ENCODE measurements around the gene NUCB1.
"Not testable (repeated sequence)": the region's sequence is repeated elsewhere in the genome, so short reads cannot be mapped to it uniquely, and the experiment has no call there.

The NUCB1 gene

DNA sequence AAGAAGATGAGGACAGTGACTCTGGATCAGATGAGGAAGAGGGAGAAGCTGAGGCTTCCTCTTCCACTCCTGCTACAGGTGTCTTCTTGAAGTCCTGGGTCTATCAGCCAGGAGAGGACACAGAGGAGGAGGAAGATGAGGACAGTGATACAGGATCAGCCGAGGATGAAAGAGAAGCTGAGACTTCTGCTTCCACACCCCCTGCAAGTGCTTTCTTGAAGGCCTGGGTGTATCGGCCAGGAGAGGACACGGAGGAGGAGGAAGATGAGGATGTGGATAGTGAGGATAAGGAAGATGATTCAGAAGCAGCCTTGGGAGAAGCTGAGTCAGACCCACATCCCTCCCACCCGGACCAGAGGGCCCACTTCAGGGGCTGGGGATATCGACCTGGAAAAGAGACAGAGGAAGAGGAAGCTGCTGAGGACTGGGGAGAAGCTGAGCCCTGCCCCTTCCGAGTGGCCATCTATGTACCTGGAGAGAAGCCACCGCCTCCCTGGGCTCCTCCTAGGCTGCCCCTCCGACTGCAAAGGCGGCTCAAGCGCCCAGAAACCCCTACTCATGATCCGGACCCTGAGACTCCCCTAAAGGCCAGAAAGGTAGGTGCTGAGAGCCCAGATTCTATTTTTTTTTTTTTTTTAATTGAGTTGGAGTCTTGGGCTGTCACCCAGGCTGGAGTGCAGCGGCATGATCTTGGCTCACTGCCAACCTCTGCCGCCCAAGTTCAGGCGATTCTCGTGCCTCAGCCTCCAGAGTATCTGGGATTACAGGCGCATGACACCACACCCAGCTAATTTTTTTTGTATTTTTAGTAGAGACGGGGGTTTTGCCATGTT is 25.6 kb upstream of the NUCB1 start:
- peak in 1 of 2 donors; percentile 44 for DNase-seq

DNA sequence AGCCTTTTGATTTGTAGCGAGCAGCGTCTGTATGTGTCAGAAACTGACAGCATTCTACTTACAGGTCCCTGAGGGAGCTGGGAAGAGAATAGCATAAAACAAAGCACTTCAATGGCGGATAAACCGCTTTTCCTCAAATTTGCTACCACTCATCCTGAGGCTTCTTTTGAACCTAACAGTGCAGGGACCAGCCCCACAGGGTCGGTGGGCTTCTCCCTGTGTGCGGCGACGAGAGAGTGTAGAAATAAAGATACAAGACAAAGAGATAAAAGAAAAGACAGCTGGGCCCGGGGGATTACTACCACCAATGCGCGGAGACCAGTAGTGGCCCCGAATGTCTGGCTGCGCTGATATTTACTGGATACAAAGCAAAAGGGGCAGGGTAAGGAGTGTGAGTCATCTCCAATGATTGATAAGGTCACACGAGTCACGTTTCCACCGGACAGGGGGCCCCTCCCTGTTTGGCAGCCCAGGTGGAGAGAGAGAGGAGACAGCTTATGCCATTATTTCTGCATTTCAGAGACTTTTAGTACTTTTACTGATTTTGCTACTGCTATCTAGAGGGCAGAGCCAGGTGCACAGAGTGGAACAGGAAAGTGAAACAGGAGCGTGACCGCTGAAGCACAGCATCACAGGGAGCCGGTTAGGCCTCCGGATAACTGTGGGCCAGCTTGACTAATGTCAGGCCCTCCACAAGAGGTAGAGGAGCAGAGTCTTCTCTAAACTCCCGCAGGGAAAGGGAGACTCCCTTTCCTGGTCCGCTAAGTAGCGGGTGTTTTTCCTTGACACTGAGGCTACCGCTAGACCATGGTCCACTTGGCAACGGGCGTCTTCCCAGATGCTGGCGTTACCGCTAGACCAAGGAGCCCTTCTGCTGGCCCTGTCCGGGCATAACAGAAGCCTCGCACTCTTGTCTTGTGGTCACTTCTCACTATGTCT is 23.8 kb upstream of the NUCB1 start:
- peak; percentile 47 to 52 for DNase-seq

DNA sequence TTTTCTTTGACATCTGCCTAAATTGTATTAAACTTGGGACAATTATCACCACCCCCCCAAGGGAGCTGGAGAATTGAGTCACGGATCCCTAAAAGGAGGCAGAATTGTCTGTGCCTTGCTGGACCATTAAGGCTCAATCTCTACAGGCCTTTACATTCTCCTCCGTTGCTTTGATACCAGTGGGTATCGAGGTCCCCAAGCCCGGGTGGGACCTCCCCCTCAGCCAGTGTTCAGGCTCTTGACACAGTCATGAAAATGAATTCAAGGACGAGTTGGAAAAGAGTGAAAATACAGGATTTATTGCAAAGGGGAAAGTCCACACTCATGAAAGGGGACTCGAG is 22.3 kb upstream of the NUCB1 start:
- DNase-seq: peak in 1 of 2 donors; percentile 42

DNA sequence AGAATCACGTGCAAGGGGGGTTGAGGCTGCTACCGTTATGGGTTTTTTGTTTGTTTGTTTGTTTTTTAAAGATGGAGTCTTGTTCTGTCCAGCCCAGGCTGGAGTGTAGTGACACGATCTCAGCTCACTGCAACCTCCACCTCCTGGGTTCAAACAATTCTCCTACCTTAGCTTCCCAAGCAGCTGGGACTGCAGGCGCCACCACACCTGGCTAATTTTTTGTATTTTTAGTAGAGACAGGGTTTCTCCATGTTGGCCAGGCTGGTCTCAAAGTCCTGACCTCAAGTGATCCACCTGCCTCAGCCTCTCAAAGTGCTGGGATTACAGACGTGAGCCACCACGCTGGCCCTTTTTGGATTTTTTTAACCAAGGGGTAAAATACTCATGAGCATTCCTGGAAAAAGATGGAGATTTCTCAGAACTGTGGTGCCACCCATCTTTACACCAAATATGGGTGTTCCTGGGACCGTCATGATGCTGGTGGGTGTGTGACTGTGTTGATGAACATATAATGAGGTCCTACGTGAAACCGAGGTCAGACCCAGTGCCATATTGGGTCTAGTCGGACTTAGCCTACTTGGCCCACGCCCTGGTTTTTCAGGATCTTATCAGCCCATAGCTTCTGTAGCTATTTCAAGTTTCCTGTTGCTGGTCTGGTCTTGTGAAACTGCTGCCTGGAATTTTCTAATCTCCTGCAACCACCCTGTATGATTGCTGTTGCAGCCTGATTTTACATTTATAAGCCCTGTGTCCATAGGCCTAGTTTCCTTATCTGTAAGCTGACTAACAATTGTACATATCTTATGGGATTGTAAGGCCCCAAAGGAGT is 21.7 kb upstream of the NUCB1 start:
- DNase-seq: peak; percentile 55 to 68

DNA sequence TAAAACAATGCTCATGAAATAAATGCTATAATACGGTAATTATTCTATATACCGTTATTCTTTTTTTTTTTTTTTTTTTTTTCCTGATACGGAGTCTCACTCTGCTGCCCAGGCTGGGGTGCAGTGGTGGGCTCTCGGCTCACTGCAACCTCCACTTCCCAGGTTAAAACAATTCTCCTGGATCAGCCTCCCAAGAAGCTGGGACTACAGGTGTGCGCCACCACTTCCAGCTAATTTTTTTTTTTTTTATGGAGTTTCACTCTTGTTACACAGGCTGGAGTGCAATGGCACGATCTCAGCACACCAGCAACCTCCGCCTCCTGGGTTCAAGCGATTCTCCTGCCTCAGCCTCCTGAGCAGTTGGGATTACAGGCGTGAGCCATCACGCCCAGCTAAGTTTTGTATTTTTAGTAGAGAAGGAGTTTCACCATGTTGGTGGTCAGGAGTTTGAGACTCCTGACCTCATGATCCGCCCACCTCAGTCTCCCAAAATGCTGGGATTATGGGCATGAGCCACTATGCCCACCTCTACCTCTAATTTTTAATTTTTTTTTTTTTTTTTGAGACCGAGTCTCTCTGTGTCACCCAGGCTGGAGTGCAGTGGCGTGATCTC is 21.0 kb upstream of the NUCB1 start:
- no peak for DNase-seq

DNA sequence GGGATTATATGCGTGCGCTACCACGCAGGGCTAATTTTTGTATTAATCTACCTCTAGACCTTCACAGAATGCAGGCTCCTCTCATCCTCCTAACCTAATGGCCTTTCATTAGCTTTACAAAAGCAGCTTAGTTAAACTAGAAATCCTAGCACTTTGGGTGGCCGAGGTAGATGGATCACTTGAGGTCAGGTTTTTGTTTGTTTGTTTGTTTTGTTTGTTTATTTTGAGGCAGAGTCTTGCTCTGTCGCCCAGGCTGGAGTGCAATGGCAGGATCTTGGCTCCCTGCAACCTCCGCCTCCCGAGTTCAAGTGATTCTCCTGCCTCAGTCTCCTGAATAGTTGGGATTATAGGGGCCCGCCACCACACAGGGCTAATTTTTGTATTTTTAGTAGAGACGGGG is 20.4 kb upstream of the NUCB1 start:
- DNase-seq: not testable (repeated sequence)

DNA sequence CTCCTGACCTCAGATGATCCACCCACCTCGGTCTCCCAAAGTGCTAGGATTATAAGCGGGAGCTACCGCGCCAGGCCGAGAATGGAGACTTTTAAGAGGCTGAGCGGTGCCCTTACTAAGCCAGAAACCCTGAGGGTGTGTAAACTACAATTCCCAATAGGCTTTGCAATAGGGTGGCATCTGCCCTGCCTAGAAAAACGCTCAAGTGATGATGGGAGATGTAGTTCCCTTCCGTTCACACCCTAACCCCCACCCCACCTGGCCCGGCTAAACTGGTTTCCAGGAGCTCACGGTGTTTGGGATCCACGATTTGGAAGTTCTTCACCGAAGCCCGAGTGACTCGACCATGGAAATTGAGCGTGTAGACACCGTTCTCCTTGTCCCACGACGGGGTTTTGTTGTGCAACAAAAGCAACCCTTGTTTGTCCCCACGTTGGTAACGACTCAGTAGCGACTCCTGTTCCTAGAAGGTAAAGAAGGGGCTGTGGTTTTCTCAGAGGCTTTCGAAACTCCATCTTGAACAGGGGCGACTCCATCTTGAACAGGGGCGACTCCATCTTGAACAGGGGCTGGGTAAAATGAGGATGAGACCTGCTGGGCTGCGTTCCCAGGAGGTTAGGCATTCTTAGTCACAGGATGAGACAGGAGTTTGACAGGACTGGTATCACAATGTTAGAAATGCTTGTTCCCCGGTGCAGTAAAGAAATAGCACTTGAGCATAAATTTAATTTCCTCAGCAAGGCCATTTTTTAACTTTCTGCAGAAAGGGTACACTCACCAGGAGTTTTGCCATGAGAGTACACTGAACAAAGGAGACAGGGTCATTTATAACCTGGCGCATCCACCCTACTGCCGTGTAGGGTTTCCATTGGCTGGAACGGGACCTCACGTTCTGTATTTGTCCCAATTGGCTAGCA is 18.1 kb upstream of the NUCB1 start:
- DNase-seq: peak; percentile 35 to 60

DNA sequence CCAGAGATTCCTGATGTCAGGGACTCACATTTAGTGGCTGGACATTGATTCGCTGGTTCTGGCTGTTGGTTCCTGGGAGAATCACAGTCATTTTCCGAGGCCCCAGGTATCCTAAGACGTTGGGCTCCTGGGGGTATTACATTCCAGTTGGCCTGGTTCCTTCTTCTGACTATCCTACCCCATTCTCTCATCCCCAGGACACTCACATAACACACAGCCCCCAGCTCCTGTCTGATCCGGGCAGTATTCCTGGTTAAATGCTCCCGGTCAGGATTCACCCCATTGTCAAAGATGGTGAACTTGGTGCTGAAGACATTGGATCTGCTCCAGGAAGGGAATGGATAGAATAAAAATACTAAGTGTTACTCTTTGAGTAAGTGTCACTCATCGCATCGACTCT is 16.4 kb upstream of the NUCB1 start:
- no peak for DNase-seq

DNA sequence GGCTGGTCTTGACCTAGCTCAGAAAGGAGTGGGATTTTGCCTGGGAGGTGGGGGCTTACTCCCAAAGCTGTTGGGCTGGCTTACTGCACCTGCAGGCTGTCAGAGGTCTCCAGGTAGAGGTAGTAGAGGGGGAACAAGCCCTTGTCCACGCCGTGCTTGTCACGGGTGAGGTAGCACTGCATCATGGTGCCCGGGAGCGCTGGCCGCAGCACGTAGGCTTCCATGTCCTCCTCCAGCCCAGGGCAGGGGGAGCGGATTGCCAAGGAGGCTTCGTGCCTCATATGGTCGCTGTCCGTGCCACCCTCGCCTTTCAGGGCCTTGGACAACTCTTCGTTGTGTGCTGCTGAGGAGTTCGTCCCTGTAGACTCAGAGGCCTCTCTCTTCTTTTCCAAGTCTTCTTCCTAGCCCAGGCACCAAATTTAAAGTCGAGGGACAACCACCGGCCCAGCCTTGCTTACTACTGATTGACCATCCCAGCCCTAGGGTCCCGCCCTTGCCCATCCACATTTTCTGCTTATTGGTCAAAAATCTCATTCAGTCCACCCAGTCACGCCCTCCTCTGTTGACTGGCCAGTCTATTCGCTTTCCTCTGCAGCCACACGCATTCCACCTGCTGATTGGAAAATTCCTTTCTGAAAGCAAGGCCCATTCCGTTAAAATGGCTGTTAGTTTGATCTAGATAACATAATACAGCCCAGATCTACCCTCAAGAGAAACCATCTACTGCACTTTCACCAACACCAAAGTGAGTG is 12.1 kb upstream of the NUCB1 start:
- no peak for DNase-seq

DNA sequence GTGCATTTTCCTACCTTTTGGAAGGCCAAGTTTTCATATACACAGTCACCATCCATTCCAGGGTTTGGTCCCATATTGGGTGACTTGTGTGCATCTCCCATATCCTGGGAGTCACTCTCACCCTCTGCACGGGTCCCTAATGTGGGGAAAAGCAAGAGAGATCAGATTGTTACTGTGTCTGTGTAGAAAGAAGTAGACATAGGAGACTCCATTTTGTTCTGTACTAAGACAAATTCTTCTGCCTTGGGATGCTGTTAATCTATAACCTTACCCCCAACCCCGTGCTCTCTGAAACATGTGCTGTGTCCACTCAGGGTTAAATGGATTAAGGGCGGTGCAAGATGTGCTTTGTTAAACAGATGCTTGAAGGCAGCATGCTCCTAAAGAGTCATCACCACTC is 10.6 kb upstream of the NUCB1 start:
- DNase-seq: not testable (repeated sequence)

DNA sequence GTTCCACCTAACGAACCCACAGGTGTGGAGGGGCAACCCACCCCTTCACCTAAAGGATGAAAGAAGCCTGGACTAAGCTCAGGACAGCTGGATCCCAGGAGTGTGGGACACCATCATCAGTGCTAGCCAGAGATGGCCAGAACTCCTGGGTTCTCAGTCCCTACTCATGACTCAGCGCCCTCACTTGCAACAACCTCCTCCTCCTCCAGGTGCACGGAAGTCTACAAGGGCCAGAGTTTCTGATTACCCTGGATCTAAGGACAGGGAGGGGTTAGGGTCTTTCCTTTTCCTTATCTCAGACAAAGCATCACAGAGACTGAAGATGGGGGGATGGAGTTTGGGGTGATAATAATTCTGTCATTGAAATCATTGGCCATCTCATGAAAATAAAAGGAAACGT is 9.6 kb upstream of the NUCB1 start:
- no peak for DNase-seq

DNA sequence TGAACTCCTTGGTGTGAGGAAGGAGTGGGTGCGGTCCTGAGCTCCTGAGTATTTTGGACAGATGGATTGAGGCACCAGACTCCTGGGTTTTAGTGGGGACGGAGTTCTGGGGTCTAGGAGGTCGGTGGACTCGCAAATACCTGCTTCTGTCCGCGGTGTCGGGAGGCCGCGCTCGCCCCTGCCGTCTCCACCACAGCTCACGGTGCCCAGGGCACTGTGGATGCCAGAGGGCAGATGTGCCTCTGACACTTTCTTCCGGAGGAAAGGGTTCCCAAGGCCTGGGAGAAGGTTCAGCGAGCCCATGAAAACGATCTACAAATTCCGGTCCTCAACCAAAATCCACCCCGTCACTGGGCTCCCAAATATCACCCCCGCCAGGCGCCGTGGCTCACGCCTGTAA is 4.9 kb upstream of the NUCB1 start:
- DNase-seq: no peak

DNA sequence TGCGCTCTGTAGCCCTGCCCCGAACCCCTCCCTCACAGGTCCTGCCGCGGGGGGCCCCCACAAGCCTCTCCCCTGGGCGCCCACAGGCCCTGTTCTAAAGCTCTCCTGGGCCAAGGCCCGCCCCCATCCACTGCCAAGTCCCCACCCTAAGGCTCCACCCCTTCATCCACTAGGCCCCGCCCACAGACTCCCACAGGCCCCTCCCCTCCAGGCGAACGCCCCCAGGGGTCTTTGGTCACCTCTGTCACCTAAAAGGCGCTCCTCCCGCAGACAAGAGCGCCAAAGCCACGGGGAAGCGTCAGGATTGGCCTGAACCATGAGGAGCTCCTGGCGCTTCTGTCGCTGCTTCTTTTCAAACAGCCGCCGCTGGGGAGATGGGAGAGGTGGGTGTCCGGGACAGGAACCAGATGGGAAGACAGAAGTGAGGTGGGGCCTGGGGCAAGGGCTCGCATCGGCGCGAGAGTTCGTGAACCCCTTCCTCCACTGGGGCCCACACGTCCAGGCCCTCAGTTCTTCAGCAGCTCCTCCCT is 3.9 kb upstream of the NUCB1 start:
- DNase-seq: peak; percentile 60 to 64

DNA sequence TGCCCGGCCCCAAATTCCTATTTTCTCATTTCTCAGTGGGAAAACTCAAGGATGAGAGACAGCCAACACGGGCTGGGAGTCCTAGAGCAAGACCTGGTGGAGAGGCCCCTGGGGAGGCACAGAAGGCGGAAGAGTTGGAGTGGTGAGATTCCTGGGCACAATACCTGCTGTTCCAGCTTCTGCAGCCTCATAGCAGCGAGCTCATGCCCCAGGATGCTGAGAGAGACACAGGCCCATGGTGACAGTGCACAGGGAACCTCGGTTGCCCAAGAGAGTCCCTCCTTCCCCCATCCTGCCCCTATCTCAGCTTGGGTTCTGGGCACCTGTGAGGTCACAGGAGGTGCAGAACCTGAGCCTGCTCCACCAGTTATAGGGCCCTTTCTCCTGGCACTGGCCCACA is 2.9 kb upstream of the NUCB1 start:
- DNase-seq: no peak

DNA sequence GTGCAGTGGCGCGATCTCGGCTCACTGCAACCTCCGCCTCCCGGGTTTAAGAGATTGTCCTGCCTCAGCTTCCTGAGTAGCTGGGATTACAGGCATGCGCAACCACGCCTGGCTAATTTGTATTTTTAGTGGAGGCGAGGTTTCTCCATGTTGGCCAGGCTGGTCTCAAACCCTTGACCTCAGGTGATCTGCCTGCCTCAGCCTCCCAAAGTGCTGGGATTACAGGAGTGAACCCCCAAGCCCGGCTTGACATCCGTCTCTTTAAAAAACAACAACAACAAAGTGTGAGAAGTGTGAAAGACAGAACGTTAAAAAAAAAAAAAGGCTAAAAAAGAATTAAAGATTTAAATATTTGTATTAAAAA is 744 bp upstream of the NUCB1 start:
- not testable (repeated sequence) for DNase-seq

DNA sequence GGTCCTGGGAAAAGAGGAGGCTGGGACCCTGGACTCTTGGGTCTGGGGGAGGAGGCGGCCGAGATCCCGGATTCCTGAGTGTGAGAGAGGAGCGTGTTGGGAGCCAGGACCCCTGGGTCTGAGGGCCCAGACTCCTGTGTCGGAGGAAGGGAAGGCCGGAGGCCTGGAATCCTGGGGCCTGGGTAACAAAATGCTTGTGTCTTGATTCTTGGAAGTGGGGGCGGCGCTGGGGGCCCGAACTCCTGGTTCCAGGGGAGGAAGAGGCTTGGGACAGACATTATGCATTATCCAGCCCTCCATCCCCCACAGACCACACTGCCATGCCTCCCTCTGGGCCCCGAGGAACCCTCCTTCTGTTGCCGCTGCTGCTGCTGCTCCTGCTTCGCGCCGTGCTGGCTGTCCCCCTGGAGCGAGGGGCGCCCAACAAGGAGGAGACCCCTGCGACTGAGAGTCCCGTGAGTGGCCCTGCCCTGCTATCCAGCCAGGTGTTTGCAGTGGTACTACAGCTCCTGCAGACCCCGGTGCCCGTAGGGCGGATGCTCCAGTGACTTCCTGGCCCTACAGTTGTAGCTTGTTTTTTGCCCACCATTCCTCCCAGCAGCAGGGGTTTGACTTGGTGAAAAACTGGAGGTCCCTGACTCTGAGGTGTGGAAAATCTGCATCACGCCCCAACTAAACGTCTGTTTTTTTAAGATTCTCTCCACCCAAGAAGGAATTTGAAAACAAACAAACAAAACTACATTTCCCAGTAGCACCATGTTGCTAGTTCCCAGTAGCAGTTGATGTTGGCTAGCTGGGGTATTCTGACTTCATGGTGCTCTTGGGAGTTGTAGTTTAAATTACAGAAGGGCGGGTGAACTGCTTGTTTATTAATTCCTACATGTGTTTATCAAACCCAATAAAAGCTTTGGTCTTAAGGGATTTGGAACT is 630 bp downstream of the NUCB1 start:
- DNase-seq: peak in 1 of 2 donors; percentile 61

DNA sequence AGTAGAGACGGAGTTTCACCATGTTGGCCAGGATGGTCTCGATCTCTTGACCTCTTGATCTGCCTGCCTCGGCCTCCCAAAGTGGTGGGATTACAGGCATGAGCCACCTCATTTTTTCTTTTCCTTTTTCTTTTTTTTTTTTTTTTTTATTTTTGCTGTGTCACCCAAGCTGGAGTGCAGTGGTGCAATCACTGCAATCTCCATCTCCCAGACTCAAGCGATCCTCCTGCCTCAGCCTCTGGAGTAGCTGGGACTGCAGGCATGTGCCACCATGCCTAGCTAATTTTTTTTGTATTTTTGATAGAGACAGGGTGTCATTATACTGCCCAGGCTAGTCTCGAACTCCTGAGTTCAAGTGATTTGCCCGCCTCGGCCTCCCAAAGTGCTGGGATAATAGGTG is 2.2 kb downstream of the NUCB1 start:
- DNase-seq: not testable (repeated sequence)

DNA sequence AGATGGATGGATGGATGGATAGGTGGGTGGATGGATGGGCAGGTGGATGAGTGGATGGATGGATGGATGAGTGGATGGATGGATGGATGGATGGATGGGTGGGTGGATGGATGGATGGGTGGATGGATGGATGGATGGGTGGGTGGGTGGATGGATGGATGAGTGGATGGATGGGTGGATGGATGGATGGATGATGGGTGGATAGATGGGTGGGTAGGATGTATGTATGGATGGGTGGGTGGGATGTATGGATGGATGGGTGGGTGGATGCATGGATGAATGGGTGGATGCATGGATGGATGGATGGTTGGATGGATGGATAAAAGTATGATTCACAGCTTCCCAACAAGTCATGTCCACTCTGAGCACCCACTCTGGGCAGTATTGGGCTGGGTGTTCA is 3.7 kb downstream of the NUCB1 start:
- DNase-seq: not testable (repeated sequence)

DNA sequence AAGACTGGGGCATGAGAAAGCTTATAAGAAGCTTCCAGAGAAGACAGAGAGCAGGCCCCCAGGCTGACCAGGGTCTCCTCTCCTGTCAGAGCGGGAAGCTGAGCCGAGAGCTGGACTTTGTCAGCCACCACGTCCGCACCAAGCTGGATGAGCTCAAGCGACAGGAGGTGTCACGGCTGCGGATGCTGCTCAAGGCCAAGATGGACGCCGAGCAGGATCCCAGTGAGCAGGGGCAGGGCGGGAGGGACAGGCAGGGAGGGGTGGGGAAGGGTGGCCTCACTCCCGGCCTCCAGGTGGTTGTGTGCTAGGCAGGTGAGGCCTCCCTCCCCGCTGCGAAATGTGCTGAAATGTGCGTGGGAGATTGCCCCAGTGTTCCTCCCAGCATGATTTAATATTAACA is 5.6 kb downstream of the NUCB1 start:
- no peak for DNase-seq
